8988T (cell line): Measurements from ENCODE around the gene ATP1A2.

Experiments used
- DNase-seq: peaks from one replicate; pipeline ENCODE4 v3.0.0; 2011

The ATP1A2 gene

DNA sequence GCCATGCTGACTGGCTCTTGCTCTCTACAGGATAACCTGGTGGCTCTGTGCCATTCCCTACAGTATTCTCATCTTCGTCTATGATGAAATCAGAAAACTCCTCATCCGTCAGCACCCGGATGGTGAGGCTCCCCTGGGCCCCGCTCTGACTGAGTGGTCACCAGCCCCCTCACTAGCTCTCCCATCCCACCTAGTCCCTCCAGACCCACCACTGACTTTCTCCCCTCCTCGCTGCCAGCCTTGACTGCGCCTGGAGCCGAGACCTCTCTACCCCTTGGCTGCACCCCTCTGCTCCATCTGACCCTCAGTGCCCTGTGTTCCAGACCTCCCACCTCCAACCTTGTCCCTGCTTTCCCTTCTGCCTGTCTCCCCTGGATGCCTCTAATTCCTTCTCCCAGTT, 70.7 kb downstream of the ATP1A2 start:
- DNase-seq = no peak

DNA sequence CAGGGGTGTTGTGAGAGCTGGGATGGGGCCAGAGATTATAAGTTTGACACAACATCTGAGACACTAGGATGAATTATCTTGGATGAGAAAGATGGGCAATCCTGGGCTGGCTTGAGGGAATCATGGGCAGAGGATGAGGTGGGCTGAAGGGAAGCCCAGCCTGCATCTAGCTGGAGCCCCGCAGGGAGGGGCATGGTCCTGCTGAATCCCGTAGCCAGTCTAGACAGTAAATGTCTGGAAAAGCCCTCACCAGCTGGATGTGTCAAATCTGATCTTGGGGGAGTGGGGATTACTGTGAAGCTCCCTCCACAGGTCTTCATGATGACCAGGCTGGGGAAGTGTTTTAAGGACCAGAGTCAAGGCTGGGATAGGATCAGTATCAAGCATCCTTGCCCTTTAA, 71.2 kb downstream of the ATP1A2 start:
- DNase-seq = no peak

- DNase-seq = no peak
Observed at GRCh38 chr1:160187407-160187806, 71.8 kb downstream of the ATP1A2 start.

GRCh38 chr1:160188341-160188740, 72.8 kb downstream of the ATP1A2 start:
- DNase-seq = no peak

GRCh38 chr1:160189649-160190625, 74.4 kb downstream of the ATP1A2 start, which contains the start of gene CASQ1:
TSS of gene CASQ1 (plus strand) at chr1:160190575. CDS start at chr1:160190752, 177 bp downstream.
- no peak for DNase-seq

GRCh38 chr1:160191756-160192155, 76.2 kb downstream of the ATP1A2 start:
- DNase-seq = no peak

DNA sequence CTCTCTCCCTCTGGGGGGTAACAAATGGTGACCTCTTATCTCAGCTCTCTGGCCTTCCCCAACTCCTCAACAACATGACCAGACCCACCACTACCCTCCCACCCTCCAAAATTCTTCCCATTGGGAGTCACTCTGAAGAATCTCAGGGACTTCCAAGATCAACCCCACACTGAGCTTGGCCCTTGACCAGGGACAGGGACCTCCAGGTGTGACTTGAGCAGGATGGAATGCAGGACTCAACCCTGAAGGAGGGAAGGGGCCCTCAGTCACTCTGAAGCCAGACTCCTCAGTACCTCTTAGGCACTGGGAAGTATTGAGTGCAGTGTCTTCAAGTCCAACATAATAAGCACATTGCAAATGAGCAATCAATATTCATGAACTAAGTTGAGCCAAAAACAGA, 76.7 kb downstream of the ATP1A2 start:
- DNase-seq = no peak
